A549 (cell line): ENCODE data around the gene TSEN54.

ENCODE experiments used
- BCL3 ChIP-seq: fragments of >200 bp; sonication (Bioruptor Twin); formaldehyde crosslinking; IDR thresholded peaks from 3 replicates; pipeline ENCODE4 v1.6.1; 2016
- CTCF ChIP-seq: fragments of >200 bp; sonication (Bioruptor Twin); formaldehyde crosslinking; IDR thresholded peaks from 3 replicates; pipeline ENCODE4 v1.5.1; 2016
- POLR2A ChIP-seq: IDR thresholded peaks from 2 replicates; pipeline ENCODE4 v1.6.1; 2012; ENCODE audit warnings: mild to moderate bottlenecking, low read length
- RARB ChIP-seq: fragments of 250-450 bp; sonication (Bioruptor Pico); IDR thresholded peaks from 2 replicates; pipeline ENCODE4 v1.8.0; 2021; ENCODE audit warnings: mild to moderate bottlenecking, moderate library complexity
- SMC3 ChIP-seq: fragments of >200 bp; sonication (Bioruptor Twin); formaldehyde crosslinking; IDR thresholded peaks from 3 replicates; pipeline ENCODE4 v1.6.1; 2018; ENCODE audit warnings: inconsistent platforms

- TF ChIP-seq SMC3, result peak; percentile 25; the same call in 1 of the 3 replicates
- TF ChIP-seq CTCF, result peak; percentile 28; the same call in 2 of the 3 replicates
- TF ChIP-seq RARB (CRISPR knock-in tag), result no peak
- no peak for TF ChIP-seq POLR2A
- TF ChIP-seq BCL3, result no peak
These were observed 45.7 kb downstream of the TSEN54 start for GRCh38 chr17:75561927-75562603.
